ENCODE results near the gene PDZRN4.

PDZRN4 gene

GRCh38 chr12:41367726-41368405 lies 179.7 kb downstream of the PDZRN4 start:
- ATAC-seq: no peak
- TF ChIP-seq ZNF8 (CRISPR knock-in tag; IDR thresholded peaks at IDR 0.05) (no peak), CREB5 (CRISPR knock-in tag; IDR thresholded peaks at IDR 0.05; ENCODE audit: low read depth) (no peak)

- no peak for ATAC-seq
- TF ChIP-seq CREB5 (CRISPR knock-in tag; IDR thresholded peaks at IDR 0.05; ENCODE audit: low read depth): no peak
- no peak for TF ChIP-seq CSDC2 (CRISPR knock-in tag; IDR thresholded peaks at IDR 0.05)
- no peak for TF ChIP-seq ZFP3 (CRISPR knock-in tag; IDR thresholded peaks at IDR 0.05)
- no peak for TF ChIP-seq OSR1 (CRISPR knock-in tag; IDR thresholded peaks at IDR 0.05)
- TF ChIP-seq CSRNP3 (CRISPR knock-in tag; IDR thresholded peaks at IDR 0.05): no peak
- no peak for TF ChIP-seq ESRRG (CRISPR knock-in tag; IDR thresholded peaks at IDR 0.05)
- no peak for TF ChIP-seq TCF4 (CRISPR knock-in tag; IDR thresholded peaks at IDR 0.05; ENCODE audit: borderline replicate concordance)
- no peak for TF ChIP-seq PATZ1 (CRISPR knock-in tag; IDR thresholded peaks at IDR 0.05; ENCODE audit: borderline replicate concordance)
- no peak for TF ChIP-seq RARB (CRISPR knock-in tag; IDR thresholded peaks at IDR 0.05)
- TF ChIP-seq SNAI2 (CRISPR knock-in tag; IDR thresholded peaks at IDR 0.05): no peak
- no peak for TF ChIP-seq ARNTL (CRISPR knock-in tag; IDR thresholded peaks at IDR 0.05; ENCODE audit: borderline replicate concordance, low read depth)
- TF ChIP-seq TSHZ2 (CRISPR knock-in tag; IDR thresholded peaks at IDR 0.05): no peak
- no peak for TF ChIP-seq ZC3H10 (CRISPR knock-in tag; IDR thresholded peaks at IDR 0.05)
- no peak for TF ChIP-seq PPARA (CRISPR knock-in tag; IDR thresholded peaks at IDR 0.05; ENCODE audit: borderline replicate concordance)
- TF ChIP-seq ZNF70 (CRISPR knock-in tag; IDR thresholded peaks at IDR 0.05): no peak
- TF ChIP-seq ZNF565 (CRISPR knock-in tag; conservative IDR thresholded peaks at IDR 0.05; ENCODE audit: low read depth): no peak
- TF ChIP-seq TOX (CRISPR knock-in tag; IDR thresholded peaks at IDR 0.05; ENCODE audit: borderline replicate concordance): no peak
- no peak for TF ChIP-seq GLIS3 (CRISPR knock-in tag; IDR thresholded peaks at IDR 0.05)
- no peak for TF ChIP-seq BACH2 (CRISPR knock-in tag; IDR thresholded peaks at IDR 0.05; ENCODE audit: borderline replicate concordance)
These were observed 192.8 kb downstream of the PDZRN4 start for GRCh38 chr12:41380878-41381277.

- no peak for ATAC-seq
- TF ChIP-seq PPARA (CRISPR knock-in tag; IDR thresholded peaks at IDR 0.05; ENCODE audit: borderline replicate concordance): no peak
These were observed 214.7 kb downstream of the PDZRN4 start for GRCh38 chr12:41402801-41403200.
